ENCODE measurements around the gene MTNR1B.

Gene MTNR1B

GRCh38 chr11:92954003-92954402, 15.4 kb upstream of the MTNR1B start:
- no peak overlapping the region for H3K4me3 ChIP-seq (ENCODE audit: low read depth, low read length)

GRCh38 chr11:92955860-92956259, 13.6 kb upstream of the MTNR1B start:
- H3K4me1 ChIP-seq (ENCODE audit: control insufficient read depth, insufficient read depth, low read length, unreplicated experiment): no peaks in the 10 kb centered on the region
- no peaks in the 10 kb centered on the region for H3K79me2 ChIP-seq (ENCODE audit: control insufficient read depth, insufficient read depth, low read length, unreplicated experiment)
- H2AFZ ChIP-seq (ENCODE audit: low read length, unreplicated experiment): no peak overlapping the region
- H3K36me3 ChIP-seq (ENCODE audit: insufficient read depth, low read length): no peaks in the 10 kb centered on the region
- H3K4me3 ChIP-seq (ENCODE audit: low read depth, low read length): no peak overlapping the region
- H3K27ac ChIP-seq (ENCODE audit: low read depth, low read length): no peak overlapping the region
- H3K27me3 ChIP-seq (ENCODE audit: insufficient read depth, low read length): peaks cover 14% of the 10 kb centered on the region; the same call in 1 of the 2 replicates

More at GRCh38 chr11:92954003-92954402, 15.4 kb upstream of the MTNR1B start:
- H2AFZ ChIP-seq (ENCODE audit: low read length, unreplicated experiment): no peak overlapping the region
- H3K79me2 ChIP-seq (ENCODE audit: control insufficient read depth, insufficient read depth, low read length, unreplicated experiment): no peaks in the 10 kb centered on the region
- no peak overlapping the region for H3K27ac ChIP-seq (ENCODE audit: low read depth, low read length)
- peaks cover 14% of the 10 kb centered on the region; the same call in 1 of the 2 replicates for H3K27me3 ChIP-seq (ENCODE audit: insufficient read depth, low read length)
- no peaks in the 10 kb centered on the region for H3K4me1 ChIP-seq (ENCODE audit: control insufficient read depth, insufficient read depth, low read length, unreplicated experiment)
- H3K36me3 ChIP-seq (ENCODE audit: insufficient read depth, low read length): no peaks in the 10 kb centered on the region

- H3K27me3 ChIP-seq (ENCODE audit: insufficient read depth, low read length): no peaks in the 10 kb centered on the region; the same call in 1 of the 2 replicates
- no peak overlapping the region for H3K4me3 ChIP-seq (ENCODE audit: low read depth, low read length)
- H3K36me3 ChIP-seq (ENCODE audit: insufficient read depth, low read length): no peaks in the 10 kb centered on the region
- H2AFZ ChIP-seq (ENCODE audit: low read length, unreplicated experiment): no peak overlapping the region
- no peaks in the 10 kb centered on the region for H3K79me2 ChIP-seq (ENCODE audit: control insufficient read depth, insufficient read depth, low read length, unreplicated experiment)
- H3K27ac ChIP-seq (ENCODE audit: low read depth, low read length): no peak overlapping the region
- no peaks in the 10 kb centered on the region for H3K4me1 ChIP-seq (ENCODE audit: control insufficient read depth, insufficient read depth, low read length, unreplicated experiment)
Measured at GRCh38 chr11:92960886-92961285, 8.6 kb upstream of the MTNR1B start.

- H3K27ac ChIP-seq (ENCODE audit: low read depth, low read length): no peak overlapping the region
- no peaks in the 10 kb centered on the region for H3K36me3 ChIP-seq (ENCODE audit: insufficient read depth, low read length)
- H3K27me3 ChIP-seq (ENCODE audit: insufficient read depth, low read length): peaks cover 15% of the 10 kb centered on the region; the same call in 1 of the 2 replicates
- H2AFZ ChIP-seq (ENCODE audit: low read length, unreplicated experiment): no peak overlapping the region
- H3K79me2 ChIP-seq (ENCODE audit: control insufficient read depth, insufficient read depth, low read length, unreplicated experiment): no peaks in the 10 kb centered on the region
- H3K4me3 ChIP-seq (ENCODE audit: low read depth, low read length): no peak overlapping the region
- H3K4me1 ChIP-seq (ENCODE audit: control insufficient read depth, insufficient read depth, low read length, unreplicated experiment): no peaks in the 10 kb centered on the region
Measured at GRCh38 chr11:92962446-92962845, 7.0 kb upstream of the MTNR1B start.

- H3K79me2 ChIP-seq (ENCODE audit: control insufficient read depth, insufficient read depth, low read length, unreplicated experiment): no peaks in the 10 kb centered on the region
- H3K27me3 ChIP-seq (ENCODE audit: insufficient read depth, low read length): peaks cover 35% of the 10 kb centered on the region
- no peak overlapping the region for H3K27ac ChIP-seq (ENCODE audit: low read depth, low read length)
- H3K36me3 ChIP-seq (ENCODE audit: insufficient read depth, low read length): no peaks in the 10 kb centered on the region
- H2AFZ ChIP-seq (ENCODE audit: low read length, unreplicated experiment): no peak overlapping the region
- no peak overlapping the region for H3K4me3 ChIP-seq (ENCODE audit: low read depth, low read length)
- no peaks in the 10 kb centered on the region for H3K4me1 ChIP-seq (ENCODE audit: control insufficient read depth, insufficient read depth, low read length, unreplicated experiment)
Measured at GRCh38 chr11:92964471-92964870, 5.0 kb upstream of the MTNR1B start.

DNA sequence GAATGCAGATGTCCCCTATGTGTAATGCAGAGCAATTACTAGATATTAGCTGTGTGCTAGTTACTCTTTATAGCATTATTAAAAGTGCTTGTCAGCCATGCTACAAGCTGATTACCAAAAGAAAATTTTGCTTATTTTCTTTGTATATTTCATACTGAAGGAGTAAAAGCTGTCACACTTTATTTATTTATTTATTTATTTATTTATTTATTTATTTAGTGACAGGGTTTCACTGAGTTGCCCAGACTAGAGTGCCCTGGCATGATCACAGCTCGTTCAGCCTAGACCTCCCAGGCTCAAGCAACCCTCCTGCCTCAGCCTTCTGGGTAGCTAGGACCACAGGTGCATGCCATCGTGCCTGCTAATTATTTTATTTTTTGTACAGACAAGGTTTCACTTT, 4.3 kb upstream of the MTNR1B start:
- no peaks in the 10 kb centered on the region for H3K79me2 ChIP-seq (ENCODE audit: control insufficient read depth, insufficient read depth, low read length, unreplicated experiment)
- no peak overlapping the region for H2AFZ ChIP-seq (ENCODE audit: low read length, unreplicated experiment)
- H3K4me1 ChIP-seq (ENCODE audit: control insufficient read depth, insufficient read depth, low read length, unreplicated experiment): no peaks in the 10 kb centered on the region
- H3K27ac ChIP-seq (ENCODE audit: low read depth, low read length): no peak overlapping the region
- H3K4me3 ChIP-seq (ENCODE audit: low read depth, low read length): no peak overlapping the region
- no peaks in the 10 kb centered on the region for H3K36me3 ChIP-seq (ENCODE audit: insufficient read depth, low read length)
- H3K27me3 ChIP-seq (ENCODE audit: insufficient read depth, low read length): peaks cover 42% of the 10 kb centered on the region

DNA sequence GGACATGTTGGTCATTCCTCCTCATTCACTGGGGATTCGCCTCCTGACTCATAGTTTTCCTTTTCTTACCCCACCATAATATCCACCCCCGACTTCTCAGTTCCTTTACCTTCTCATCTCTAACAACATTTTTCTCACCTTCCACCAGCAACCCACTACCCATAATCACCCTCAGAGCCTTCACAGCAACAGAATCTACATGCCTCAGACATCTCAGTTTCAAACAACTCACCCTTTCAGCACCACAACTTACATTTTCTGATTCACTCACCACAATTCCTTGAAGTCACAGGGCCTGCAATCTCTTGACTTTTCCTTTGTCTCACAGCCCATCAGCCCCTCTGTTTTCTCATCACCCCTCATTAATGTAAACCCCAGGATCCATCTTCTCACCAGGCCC, 2.3 kb upstream of the MTNR1B start:
- no peak overlapping the region for H3K27ac ChIP-seq (ENCODE audit: low read depth, low read length)
- H3K36me3 ChIP-seq (ENCODE audit: insufficient read depth, low read length): no peaks in the 10 kb centered on the region
- H3K4me3 ChIP-seq (ENCODE audit: low read depth, low read length): no peak overlapping the region
- H3K4me1 ChIP-seq (ENCODE audit: control insufficient read depth, insufficient read depth, low read length, unreplicated experiment): no peaks in the 10 kb centered on the region
- peaks cover 52% of the 10 kb centered on the region for H3K27me3 ChIP-seq (ENCODE audit: insufficient read depth, low read length)
- no peak overlapping the region for H2AFZ ChIP-seq (ENCODE audit: low read length, unreplicated experiment)
- H3K79me2 ChIP-seq (ENCODE audit: control insufficient read depth, insufficient read depth, low read length, unreplicated experiment): no peaks in the 10 kb centered on the region

DNA sequence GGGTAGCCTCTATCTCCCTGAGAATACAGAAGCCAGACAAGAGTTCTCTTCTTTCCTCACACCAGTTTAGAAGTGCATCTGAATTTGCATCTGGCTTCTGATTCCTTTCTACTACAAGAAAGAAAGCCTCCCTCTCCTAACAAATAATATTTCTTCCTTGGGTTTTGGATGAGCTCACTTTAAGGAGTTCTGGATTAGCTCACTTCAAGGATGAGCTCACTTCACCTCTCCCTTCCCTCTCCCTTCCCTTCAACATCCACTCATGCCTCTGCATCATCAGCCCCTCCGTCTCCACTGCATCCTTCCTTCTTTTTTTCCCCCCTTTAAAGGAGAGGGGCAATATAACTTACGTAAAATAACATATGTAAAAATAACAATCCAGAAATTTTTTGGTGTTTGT, 1.6 kb upstream of the MTNR1B start:
- Histone ChIP-seq H3K27ac (ENCODE audit: low read depth, low read length) (no peak overlapping the region), H3K36me3 (ENCODE audit: insufficient read depth, low read length) (no peaks in the 10 kb centered on the region), H2AFZ (ENCODE audit: low read length, unreplicated experiment) (no peak overlapping the region), H3K27me3 (ENCODE audit: insufficient read depth, low read length) (peaks cover 57% of the 10 kb centered on the region), H3K4me3 (ENCODE audit: low read depth, low read length) (no peak overlapping the region), H3K4me1 (ENCODE audit: control insufficient read depth, insufficient read depth, low read length, unreplicated experiment) (no peaks in the 10 kb centered on the region), H3K79me2 (ENCODE audit: control insufficient read depth, insufficient read depth, low read length, unreplicated experiment) (no peaks in the 10 kb centered on the region)

DNA sequence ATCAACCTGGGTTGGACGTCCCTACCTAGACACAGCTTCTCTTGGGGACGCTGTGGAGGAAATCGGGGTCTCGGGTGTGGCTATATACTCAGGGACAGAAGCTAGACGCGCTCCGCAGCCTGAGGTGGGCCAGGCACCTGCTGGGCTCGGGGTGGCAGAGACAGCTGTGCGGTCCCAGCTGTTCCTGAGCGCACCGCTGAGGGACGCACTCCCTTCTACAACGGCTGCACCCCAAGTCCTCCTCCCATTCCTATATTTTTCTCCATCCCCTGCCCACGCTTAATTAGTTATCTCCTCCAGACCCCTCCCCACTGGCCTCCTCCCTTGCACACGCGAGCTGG, 188 bp upstream of the MTNR1B start:
- H3K27ac ChIP-seq (ENCODE audit: low read depth, low read length): no peak overlapping the region
- peaks cover 66% of the 10 kb centered on the region for H3K27me3 ChIP-seq (ENCODE audit: insufficient read depth, low read length)
- H3K36me3 ChIP-seq (ENCODE audit: insufficient read depth, low read length): no peaks in the 10 kb centered on the region
- H3K4me3 ChIP-seq (ENCODE audit: low read depth, low read length): 0 out of 2 replicates have a peak overlapping the region, but pooled peaks have one; percentile 29
- H3K79me2 ChIP-seq (ENCODE audit: control insufficient read depth, insufficient read depth, low read length, unreplicated experiment): no peaks in the 10 kb centered on the region
- H2AFZ ChIP-seq (ENCODE audit: low read length, unreplicated experiment): no peak overlapping the region
- no peaks in the 10 kb centered on the region for H3K4me1 ChIP-seq (ENCODE audit: control insufficient read depth, insufficient read depth, low read length, unreplicated experiment)

GRCh38 chr11:92972248-92972647, 2.8 kb downstream of the MTNR1B start:
- no peak overlapping the region for H2AFZ ChIP-seq (ENCODE audit: low read length, unreplicated experiment)
- H3K79me2 ChIP-seq (ENCODE audit: control insufficient read depth, insufficient read depth, low read length, unreplicated experiment): no peaks in the 10 kb centered on the region
- peaks cover 53% of the 10 kb centered on the region for H3K27me3 ChIP-seq (ENCODE audit: insufficient read depth, low read length)
- no peak overlapping the region for H3K27ac ChIP-seq (ENCODE audit: low read depth, low read length)
- H3K36me3 ChIP-seq (ENCODE audit: insufficient read depth, low read length): no peaks in the 10 kb centered on the region
- H3K4me1 ChIP-seq (ENCODE audit: control insufficient read depth, insufficient read depth, low read length, unreplicated experiment): no peaks in the 10 kb centered on the region
- H3K4me3 ChIP-seq (ENCODE audit: low read depth, low read length): no peak overlapping the region

DNA sequence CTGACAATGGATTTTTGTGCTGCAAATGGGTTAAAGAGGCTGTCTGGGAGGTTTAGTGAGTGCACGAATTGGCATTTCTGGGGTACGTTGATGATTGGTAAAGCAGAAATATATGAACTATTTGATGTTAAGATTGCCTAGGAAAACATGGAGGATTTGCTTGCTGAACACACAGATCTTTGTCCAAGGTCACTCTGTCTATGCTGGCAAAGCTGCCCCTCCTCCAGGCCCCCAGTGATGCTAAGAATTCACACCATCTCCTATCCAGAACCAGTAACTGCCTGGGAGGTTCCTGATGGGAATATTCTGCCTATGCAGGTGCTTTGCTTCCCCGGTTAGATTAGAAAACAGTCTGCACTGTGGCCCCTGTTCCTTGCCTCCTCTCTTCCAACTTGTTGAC, 5.8 kb downstream of the MTNR1B start:
- no peaks in the 10 kb centered on the region for H3K36me3 ChIP-seq (ENCODE audit: insufficient read depth, low read length)
- H3K27ac ChIP-seq (ENCODE audit: low read depth, low read length): no peak overlapping the region
- no peaks in the 10 kb centered on the region for H3K79me2 ChIP-seq (ENCODE audit: control insufficient read depth, insufficient read depth, low read length, unreplicated experiment)
- no peak overlapping the region for H2AFZ ChIP-seq (ENCODE audit: low read length, unreplicated experiment)
- H3K4me1 ChIP-seq (ENCODE audit: control insufficient read depth, insufficient read depth, low read length, unreplicated experiment): peaks cover 13% of the 10 kb centered on the region
- H3K4me3 ChIP-seq (ENCODE audit: low read depth, low read length): no peak overlapping the region
- peaks cover 23% of the 10 kb centered on the region for H3K27me3 ChIP-seq (ENCODE audit: insufficient read depth, low read length)

Data from ACC112 (cell line).